KMS-11 (cell line): ENCODE data around the gene JARID2.

ENCODE experiments used
- H2AFZ ChIP-seq: fragments of 200-600 bp; sonication (generic); 2 replicates; pipeline ENCODE4 v1.6.1; 2016; ENCODE audit warnings: antibody characterized with exemption, mixed run types, low read depth
- H3K27ac ChIP-seq: fragments of 200-600 bp; sonication (generic); 2 replicates; pipeline ENCODE4 v1.6.1; 2016; ENCODE audit warnings: mild to moderate bottlenecking, mixed run types
- H3K27me3 ChIP-seq: fragments of 200-600 bp; sonication (generic); 2 replicates; pipeline ENCODE4 v1.6.1; 2017; ENCODE audit warnings: mild to moderate bottlenecking, low read depth, mixed run types, moderate library complexity; ENCODE audit not compliant: insufficient read depth
- H3K36me3 ChIP-seq: fragments of 200-600 bp; sonication (generic); 2 replicates; pipeline ENCODE4 v1.6.1; 2017; ENCODE audit warnings: mild to moderate bottlenecking, mixed run types; ENCODE audit not compliant: insufficient read depth
- H3K4me1 ChIP-seq: fragments of 200-600 bp; sonication (generic); 2 replicates; pipeline ENCODE4 v1.6.1; 2016; ENCODE audit warnings: mild to moderate bottlenecking, low read depth, mixed run types; ENCODE audit not compliant: poor library complexity, severe bottlenecking
- H3K4me2 ChIP-seq: fragments of 200-600 bp; sonication (generic); 2 replicates; pipeline ENCODE4 v1.7.0; 2016; ENCODE audit warnings: mild to moderate bottlenecking, mixed run types
- H3K4me3 ChIP-seq: fragments of 200-600 bp; sonication (generic); IDR thresholded peaks from 2 replicates; pipeline ENCODE4 v1.6.1; 2017; ENCODE audit warnings: low read depth, low read length, mixed read lengths; ENCODE audit not compliant: insufficient read depth
- H3K79me2 ChIP-seq: fragments of 200-600 bp; sonication (generic); 2 replicates; pipeline ENCODE4 v1.6.1; 2016; ENCODE audit warnings: low read depth, mixed run types; ENCODE audit not compliant: insufficient read depth
- H3K9ac ChIP-seq: fragments of 200-600 bp; sonication (generic); 2 replicates; pipeline ENCODE4 v1.6.1; 2016; ENCODE audit warnings: mild to moderate bottlenecking, mixed run types
- H4K20me1 ChIP-seq: fragments of 200-600 bp; sonication (generic); 2 replicates; pipeline ENCODE4 v1.6.1; 2016; ENCODE audit warnings: mild to moderate bottlenecking, mixed run types; ENCODE audit not compliant: insufficient read depth
- CTCF ChIP-seq: fragments of 200-600 bp; sonication (generic); conservative IDR thresholded peaks from 2 replicates; pipeline ENCODE4 v1.6.1; 2017; ENCODE audit warnings: low read depth, mild to moderate bottlenecking, antibody characterized with exemption, low read length, moderate library complexity, mixed read lengths

Gene JARID2

GRCh38 chr6:15569035-15569995 lies 323.4 kb downstream of the JARID2 start:
- Histone ChIP-seq H3K4me3 (no peak overlapping the region), H3K9ac (no peak overlapping the region), H3K27ac (no peak overlapping the region), H3K4me2 (no peak overlapping the region), H4K20me1 (no peaks in the 10 kb centered on the region), H3K4me1 (no peaks in the 10 kb centered on the region), H3K79me2 (no peaks in the 10 kb centered on the region), H3K27me3 (no peaks in the 10 kb centered on the region), H3K36me3 (no peaks in the 10 kb centered on the region), H2AFZ (no peak overlapping the region)
- no peak for TF ChIP-seq CTCF

DNA sequence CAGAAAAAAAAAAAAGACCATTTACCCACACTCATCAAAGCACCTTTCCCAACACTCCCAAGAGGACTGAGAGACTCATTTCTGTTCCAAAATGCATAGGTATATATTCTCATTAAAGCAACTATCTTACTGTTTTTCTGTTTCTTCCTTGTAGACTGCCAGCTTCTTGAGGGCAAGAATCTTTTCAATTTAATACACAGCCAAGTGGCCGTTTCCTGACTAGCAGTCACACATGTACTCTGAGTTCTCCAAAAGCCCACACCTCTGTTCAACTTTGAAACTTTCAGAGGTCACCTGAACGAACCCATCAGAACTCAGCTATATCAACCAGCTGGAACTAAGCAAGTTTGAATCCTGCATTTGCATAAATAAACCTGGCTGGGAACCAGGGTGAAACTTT lies 324.3 kb downstream of the JARID2 start:
- Histone ChIP-seq H3K9ac (no peak overlapping the region), H3K36me3 (no peaks in the 10 kb centered on the region), H3K79me2 (no peaks in the 10 kb centered on the region), H3K4me1 (no peaks in the 10 kb centered on the region), H3K4me2 (no peak overlapping the region), H3K27ac (no peak overlapping the region), H2AFZ (no peak overlapping the region), H3K4me3 (no peak overlapping the region), H4K20me1 (no peaks in the 10 kb centered on the region), H3K27me3 (no peaks in the 10 kb centered on the region)
- no peak for TF ChIP-seq CTCF
